NB4 (cell line): ENCODE data around the gene RHBDF1.

Experiments
- POLR2A ChIP-seq: IDR thresholded peaks from 2 replicates; pipeline ENCODE4 v1.6.1; 2011; ENCODE audit warnings: mild to moderate bottlenecking; ENCODE audit not compliant: insufficient read length; ENCODE audit errors: extremely low read depth
- TF ChIP-seq, protein P1 (sequence below): IDR thresholded peaks from one replicate; pipeline ENCODE4 v1.5.1; 2012; ENCODE audit warnings: low read depth, low read length
- TF ChIP-seq, protein P2 (sequence below): IDR thresholded peaks from 2 replicates; pipeline ENCODE4 v1.6.1; 2011; ENCODE audit warnings: low read depth, low read length

- TF ChIP-seq POLR2A: no peak
- TF ChIP-seq, protein P1, sequence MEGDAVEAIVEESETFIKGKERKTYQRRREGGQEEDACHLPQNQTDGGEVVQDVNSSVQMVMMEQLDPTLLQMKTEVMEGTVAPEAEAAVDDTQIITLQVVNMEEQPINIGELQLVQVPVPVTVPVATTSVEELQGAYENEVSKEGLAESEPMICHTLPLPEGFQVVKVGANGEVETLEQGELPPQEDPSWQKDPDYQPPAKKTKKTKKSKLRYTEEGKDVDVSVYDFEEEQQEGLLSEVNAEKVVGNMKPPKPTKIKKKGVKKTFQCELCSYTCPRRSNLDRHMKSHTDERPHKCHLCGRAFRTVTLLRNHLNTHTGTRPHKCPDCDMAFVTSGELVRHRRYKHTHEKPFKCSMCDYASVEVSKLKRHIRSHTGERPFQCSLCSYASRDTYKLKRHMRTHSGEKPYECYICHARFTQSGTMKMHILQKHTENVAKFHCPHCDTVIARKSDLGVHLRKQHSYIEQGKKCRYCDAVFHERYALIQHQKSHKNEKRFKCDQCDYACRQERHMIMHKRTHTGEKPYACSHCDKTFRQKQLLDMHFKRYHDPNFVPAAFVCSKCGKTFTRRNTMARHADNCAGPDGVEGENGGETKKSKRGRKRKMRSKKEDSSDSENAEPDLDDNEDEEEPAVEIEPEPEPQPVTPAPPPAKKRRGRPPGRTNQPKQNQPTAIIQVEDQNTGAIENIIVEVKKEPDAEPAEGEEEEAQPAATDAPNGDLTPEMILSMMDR: no peak
- TF ChIP-seq, protein P2, sequence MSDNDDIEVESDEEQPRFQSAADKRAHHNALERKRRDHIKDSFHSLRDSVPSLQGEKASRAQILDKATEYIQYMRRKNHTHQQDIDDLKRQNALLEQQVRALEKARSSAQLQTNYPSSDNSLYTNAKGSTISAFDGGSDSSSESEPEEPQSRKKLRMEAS: no peak
Observed at GRCh38 chr16:74051-74746, 1.8 kb upstream of the RHBDF1 start.
